Raji (cell line): ENCODE results near the gene LY6G6C.

Experiments
- POLR2A ChIP-seq: IDR thresholded peaks from 2 replicates; pipeline ENCODE4 v1.6.1; 2011; ENCODE audit warnings: low read depth, low read length, control low read depth; ENCODE audit not compliant: insufficient read depth

Gene LY6G6C

DNA sequence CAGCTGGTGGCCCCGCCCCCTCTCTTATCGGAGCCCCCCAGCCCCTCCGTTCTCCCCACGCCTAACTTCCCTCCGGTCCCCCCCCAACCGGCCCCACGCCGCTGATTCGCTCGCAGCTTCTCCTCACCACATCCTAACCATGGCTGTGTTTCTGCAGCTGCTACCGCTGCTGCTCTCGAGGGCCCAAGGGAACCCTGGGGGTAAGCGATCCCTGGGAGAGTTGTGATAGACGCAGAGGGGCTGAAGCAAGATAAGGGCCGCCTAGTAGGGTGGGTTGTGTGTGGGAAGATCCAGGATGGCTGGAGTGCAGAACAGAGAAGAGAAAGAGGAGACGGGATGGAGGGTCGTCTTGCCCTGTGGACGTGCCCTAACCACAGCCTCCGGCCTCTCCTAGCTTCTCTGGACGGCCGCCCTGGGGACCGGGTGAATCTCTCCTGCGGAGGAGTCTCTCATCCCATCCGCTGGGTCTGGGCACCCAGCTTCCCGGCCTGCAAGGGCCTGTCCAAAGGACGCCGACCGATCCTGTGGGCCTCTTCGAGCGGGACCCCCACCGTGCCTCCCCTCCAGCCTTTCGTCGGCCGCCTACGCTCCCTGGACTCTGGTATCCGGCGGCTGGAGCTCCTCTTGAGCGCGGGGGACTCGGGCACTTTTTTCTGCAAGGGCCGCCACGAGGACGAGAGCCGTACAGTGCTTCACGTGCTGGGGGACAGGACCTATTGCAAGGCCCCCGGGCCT is 1.9 kb upstream of the LY6G6C start, which contains the start of gene MPIG6B:
TSS of gene MPIG6B (plus strand) at position 129 of the 735 bp plus-strand sequence. CDS start at position 140, 11 bp downstream.
- no peak for TF ChIP-seq POLR2A

DNA sequence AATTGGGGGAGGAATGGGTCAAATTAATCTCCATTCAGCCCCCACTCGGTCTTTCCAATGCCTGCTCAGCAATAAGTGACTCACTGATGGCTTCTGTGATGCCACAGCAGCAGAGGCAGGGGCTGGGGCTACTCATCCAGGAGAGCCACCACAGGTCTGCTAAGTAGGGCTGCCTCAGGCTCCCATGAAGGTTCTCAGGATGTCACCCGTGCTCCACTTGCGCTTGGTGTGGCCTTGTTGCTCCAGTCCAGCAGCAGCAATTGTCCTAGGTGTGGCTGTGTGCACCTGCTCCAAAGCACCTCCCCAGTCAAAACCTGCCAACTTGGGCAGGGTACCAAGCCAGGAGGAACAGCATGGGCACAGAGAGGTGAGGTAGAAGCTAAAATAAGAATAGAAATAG is 627 bp upstream of the LY6G6C start:
- TF ChIP-seq POLR2A = no peak

GRCh38 chr6:31720196-31720770 is 1.3 kb downstream of the LY6G6C start:
- no peak for TF ChIP-seq POLR2A

GRCh38 chr6:31719001-31719400 is 2.5 kb downstream of the LY6G6C start:
- no peak for TF ChIP-seq POLR2A

DNA sequence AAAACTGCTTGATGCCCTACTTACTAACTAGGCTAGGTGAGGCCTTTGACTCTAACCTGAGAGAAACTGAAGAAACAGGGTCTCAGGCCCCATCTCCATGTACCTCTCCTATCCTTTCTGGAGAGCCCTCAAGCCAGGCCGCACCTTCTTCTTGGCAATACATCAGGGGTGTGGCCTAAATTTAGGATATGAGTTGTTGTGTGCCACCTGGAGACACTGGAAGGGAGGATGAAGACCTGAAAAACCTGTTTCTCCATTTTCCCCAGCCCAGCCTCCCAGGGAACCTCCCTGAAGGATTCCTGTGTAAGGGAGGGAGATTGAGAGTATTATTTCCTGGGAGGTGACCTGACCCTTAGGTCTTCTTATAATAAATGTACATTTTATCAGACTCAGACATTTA is 3.3 kb downstream of the LY6G6C start:
- TF ChIP-seq POLR2A = no peak

DNA sequence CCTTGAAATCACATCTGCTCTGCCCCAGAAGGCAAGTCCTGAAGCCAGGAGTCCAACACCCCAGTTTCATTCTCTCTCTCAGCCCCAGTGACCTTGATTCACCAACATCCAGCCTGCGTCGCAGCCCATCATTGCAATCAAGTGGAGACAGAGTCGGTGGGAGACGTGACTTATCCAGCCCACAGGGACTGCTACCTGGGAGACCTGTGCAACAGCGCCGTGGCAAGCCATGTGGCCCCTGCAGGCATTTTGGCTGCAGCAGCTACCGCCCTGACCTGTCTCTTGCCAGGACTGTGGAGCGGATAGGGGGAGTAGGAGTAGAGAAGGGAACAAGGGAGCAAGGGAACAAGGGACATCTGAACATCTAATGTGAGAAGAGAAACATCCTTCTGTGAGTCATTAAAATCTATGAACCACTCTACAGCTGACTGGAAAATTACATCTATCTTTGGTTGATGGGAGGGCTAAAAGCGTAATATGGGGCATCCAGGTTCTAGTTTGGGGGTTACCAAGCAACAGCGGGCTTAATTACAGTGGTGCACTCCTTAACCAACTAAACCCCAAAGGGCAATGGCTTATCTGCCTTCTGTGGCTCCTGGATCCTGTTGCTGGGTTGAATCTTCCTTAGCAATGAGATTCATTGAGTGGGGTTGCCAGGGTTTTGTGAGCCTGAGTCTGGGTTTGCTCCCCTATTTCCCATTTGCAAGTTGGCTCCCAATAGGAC is 3.9 kb downstream of the LY6G6C start:
- no peak for TF ChIP-seq POLR2A

GRCh38 chr6:31715022-31715958 is 6.3 kb downstream of the LY6G6C start, which contains the start of gene LY6G6D:
TSS of gene LY6G6D (plus strand) at chr6:31715348. CDS start at chr6:31715356, 8 bp downstream.
- TF ChIP-seq POLR2A = no peak

GRCh38 chr6:31713991-31714684 is 7.4 kb downstream of the LY6G6C start:
- no peak for TF ChIP-seq POLR2A

- no peak for TF ChIP-seq POLR2A
Measured at GRCh38 chr6:31713465-31713864, 8.1 kb downstream of the LY6G6C start.

DNA sequence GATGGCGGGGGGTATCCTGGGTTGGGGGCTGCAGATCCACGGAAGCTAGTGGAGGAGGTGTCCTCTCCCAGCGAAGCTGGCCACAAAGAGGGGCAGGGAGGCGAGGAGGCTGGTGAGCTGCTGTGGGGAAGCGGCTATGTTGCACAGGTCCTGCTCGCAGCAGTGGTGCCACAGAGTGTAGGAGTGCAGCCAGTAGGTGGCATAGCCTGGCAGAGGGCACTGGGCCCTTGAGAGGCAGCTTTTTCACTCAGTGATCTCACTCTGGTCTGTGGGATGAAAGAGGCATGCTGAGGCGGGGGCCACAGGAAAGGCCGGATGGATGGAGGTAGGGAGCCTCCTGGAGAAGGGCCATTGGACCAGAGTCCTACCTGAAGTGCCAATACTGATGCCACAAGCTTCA is 9.2 kb downstream of the LY6G6C start:
- no peak for TF ChIP-seq POLR2A

- no peak for TF ChIP-seq POLR2A
Measured at GRCh38 chr6:31711233-31711632, 10.3 kb downstream of the LY6G6C start.

GRCh38 chr6:31710523-31711219 is 10.9 kb downstream of the LY6G6C start:
- no peak for TF ChIP-seq POLR2A

DNA sequence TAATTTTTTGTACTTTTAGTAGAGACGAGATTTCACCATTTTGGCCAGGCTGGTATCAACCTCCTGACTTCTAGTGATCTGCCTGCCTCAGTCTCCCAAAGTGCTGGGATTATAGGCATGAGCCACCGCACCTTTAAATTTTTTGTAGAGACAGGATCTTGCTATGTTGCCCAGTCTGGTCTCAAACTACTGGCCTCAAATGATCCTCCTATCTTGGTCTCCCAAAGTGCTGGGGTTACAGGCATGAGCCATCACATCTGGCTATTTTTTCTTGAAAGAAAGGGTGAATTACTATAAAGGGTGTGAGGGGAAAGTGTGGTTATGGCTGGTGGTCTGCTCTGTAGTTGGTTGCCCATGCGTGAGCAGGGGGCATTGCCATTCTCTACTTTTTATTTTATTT is 13.3 kb downstream of the LY6G6C start:
- no peak for TF ChIP-seq POLR2A

DNA sequence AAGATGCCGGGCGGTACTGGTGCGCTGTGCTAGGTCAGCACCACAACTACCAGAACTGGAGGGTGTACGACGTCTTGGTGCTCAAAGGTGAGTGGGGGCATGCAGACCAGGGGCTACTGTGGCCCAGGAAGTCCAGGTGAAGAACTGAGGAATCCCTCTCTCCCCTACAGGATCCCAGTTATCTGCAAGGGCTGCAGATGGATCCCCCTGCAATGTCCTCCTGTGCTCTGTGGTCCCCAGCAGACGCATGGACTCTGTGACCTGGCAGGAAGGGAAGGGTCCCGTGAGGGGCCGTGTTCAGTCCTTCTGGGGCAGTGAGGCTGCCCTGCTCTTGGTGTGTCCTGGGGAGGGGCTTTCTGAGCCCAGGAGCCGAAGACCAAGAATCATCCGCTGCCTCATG is 13.8 kb downstream of the LY6G6C start:
- no peak for TF ChIP-seq POLR2A
